ENCODE measurements around the gene KRTAP10-1.

- TF ChIP-seq EZH2 (IDR thresholded peaks at IDR 0.05; ENCODE audit: low read length), result no peak
- TF ChIP-seq, protein P1, sequence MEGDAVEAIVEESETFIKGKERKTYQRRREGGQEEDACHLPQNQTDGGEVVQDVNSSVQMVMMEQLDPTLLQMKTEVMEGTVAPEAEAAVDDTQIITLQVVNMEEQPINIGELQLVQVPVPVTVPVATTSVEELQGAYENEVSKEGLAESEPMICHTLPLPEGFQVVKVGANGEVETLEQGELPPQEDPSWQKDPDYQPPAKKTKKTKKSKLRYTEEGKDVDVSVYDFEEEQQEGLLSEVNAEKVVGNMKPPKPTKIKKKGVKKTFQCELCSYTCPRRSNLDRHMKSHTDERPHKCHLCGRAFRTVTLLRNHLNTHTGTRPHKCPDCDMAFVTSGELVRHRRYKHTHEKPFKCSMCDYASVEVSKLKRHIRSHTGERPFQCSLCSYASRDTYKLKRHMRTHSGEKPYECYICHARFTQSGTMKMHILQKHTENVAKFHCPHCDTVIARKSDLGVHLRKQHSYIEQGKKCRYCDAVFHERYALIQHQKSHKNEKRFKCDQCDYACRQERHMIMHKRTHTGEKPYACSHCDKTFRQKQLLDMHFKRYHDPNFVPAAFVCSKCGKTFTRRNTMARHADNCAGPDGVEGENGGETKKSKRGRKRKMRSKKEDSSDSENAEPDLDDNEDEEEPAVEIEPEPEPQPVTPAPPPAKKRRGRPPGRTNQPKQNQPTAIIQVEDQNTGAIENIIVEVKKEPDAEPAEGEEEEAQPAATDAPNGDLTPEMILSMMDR (optimal IDR thresholded peaks at IDR 0.05 in 1 of 3, IDR thresholded peaks at IDR 0.05 in 1 of 3, conservative IDR thresholded peaks at IDR 0.05 in 1 of 3; ENCODE audit: extremely low read depth in 1 of 3, insufficient read depth in 2 of 3, low read length in 3 of 3), result no peak
These were observed 22.7 kb downstream of the KRTAP10-1 start for GRCh38 chr21:44517175-44517899.
